SK-N-SH (cell line): ENCODE measurements around the gene TMCC3. TPM values are rescaled to one million over a fixed set of nuclear protein-coding genes. Genes with fewer than 3 reads are reported as not detected.
A peak's percentile ranks its signal among the peaks of the same experiment; 100 is the strongest.
"Not testable (repeated sequence)": the region's sequence is repeated elsewhere in the genome, so short reads cannot be mapped to it uniquely, and the experiment has no call there.

Source experiments
- CTCF ChIA-PET: fragments of 300-600, 350-600 bp; formaldehyde crosslinking; extraction: SDS; loops from one replicate; lab custom pipeline; 2021; lab: Yijun Ruan, JAX
- POLR2A ChIA-PET: fragments of 350-600 bp; sonication (Branson Sonifier 250); formaldehyde crosslinking; extraction: SDS; loops from one replicate; lab custom pipeline; 2020; ENCODE audit warnings: antibody characterized with exemption, inconsistent platforms; lab: Yijun Ruan, JAX
- DNase-seq: peaks from one replicate; pipeline ENCODE4 v3.0.0; 2012
- H2AFZ ChIP-seq: fragments of 200-600 bp; sonication (generic); 2 replicates; pipeline ENCODE4 v1.8.1; 2016; ENCODE audit warnings: antibody characterized with exemption, mild to moderate bottlenecking, low read depth
- H3F3A ChIP-seq: fragments of 200-600 bp; sonication (generic); replicated peaks from 2 replicates; pipeline ENCODE3; 2016; ENCODE audit warnings: antibody characterized with exemption, mild to moderate bottlenecking; ENCODE audit not compliant: insufficient read depth
- H3K27ac ChIP-seq, 2 experiments: fragments of 200-500 bp in 1 of 2; fragments of 200-600 bp in 1 of 2; sonication (Bioruptor generic) in 1 of 2; sonication (generic), shearing (Covaris generic) in 1 of 2; 2 replicates each; pipeline versions ENCODE4 v1.5.1 to v1.6.1; 2014 to 2016; ENCODE audit warnings: low read depth in 2 of 2, inconsistent platforms in 1 of 2, low read length in 1 of 2, mild to moderate bottlenecking in 1 of 2, mixed read lengths in 1 of 2
- H3K27me3 ChIP-seq: fragments of 200-600 bp; sonication (generic), shearing (Covaris generic); 2 replicates; pipeline ENCODE4 v1.6.1; 2016; ENCODE audit warnings: mixed run types; ENCODE audit not compliant: insufficient read depth
- H3K36me3 ChIP-seq, 2 experiments: fragments of 200-500 bp in 1 of 2; fragments of 200-600 bp in 1 of 2; sonication (Bioruptor generic) in 1 of 2; sonication (generic) in 1 of 2; replicated peaks in 1 of 2; 2 replicates each; pipeline versions ENCODE3 to v1.5.1; 2014 to 2016; ENCODE audit warnings: low read length in 1 of 2, mild to moderate bottlenecking in 1 of 2; ENCODE audit not compliant: insufficient read depth in 2 of 2, control insufficient read depth in 1 of 2
- H3K4me1 ChIP-seq, 2 experiments: fragments of 200-500 bp in 1 of 2; fragments of 200-600 bp in 1 of 2; sonication (Bioruptor generic) in 1 of 2; sonication (generic), shearing (Covaris generic) in 1 of 2; 2 replicates each; pipeline versions ENCODE4 v1.5.1 to v1.6.1; 2014 to 2016; ENCODE audit warnings: low read depth in 1 of 2, low read length in 1 of 2, mixed run types in 1 of 2; ENCODE audit not compliant: insufficient read depth in 2 of 2, control insufficient read depth in 1 of 2
- H3K4me2 ChIP-seq: fragments of 200-600 bp; sonication (generic), shearing (Covaris generic); 2 replicates; pipeline ENCODE4 v1.6.1; 2017; ENCODE audit warnings: mixed run types
- H3K4me3 ChIP-seq, 2 experiments: fragments of 200-500 bp in 1 of 2; fragments of 200-600 bp in 1 of 2; sonication (Bioruptor generic) in 1 of 2; sonication (generic), shearing (Covaris generic) in 1 of 2; 2 replicates each; pipeline versions ENCODE4 v1.5.1 to v1.8.1; 2014 to 2016; ENCODE audit warnings: low read depth in 2 of 2, inconsistent platforms in 1 of 2, low read length in 1 of 2, mild to moderate bottlenecking in 1 of 2, mixed read lengths in 1 of 2, moderate library complexity in 1 of 2
- H3K79me2 ChIP-seq: fragments of 200-600 bp; sonication (generic); 2 replicates; pipeline ENCODE4 v1.8.1; 2017; ENCODE audit warnings: mild to moderate bottlenecking; ENCODE audit not compliant: insufficient read depth
- H3K9ac ChIP-seq: fragments of 200-600 bp; sonication (generic); 2 replicates; pipeline ENCODE4 v1.6.1; 2017; ENCODE audit warnings: mixed run types
- H3K9me2 ChIP-seq: fragments of 200-600 bp; sonication (generic); 2 replicates; pipeline ENCODE4 v1.6.1; 2017; ENCODE audit warnings: mixed run types
- H3K9me3 ChIP-seq: fragments of 200-600 bp; sonication (generic); 2 replicates; pipeline ENCODE4 v1.6.1; 2017; ENCODE audit warnings: mixed run types, mild to moderate bottlenecking, moderate library complexity
- H4K20me1 ChIP-seq: fragments of 200-600 bp; sonication (generic); 2 replicates; pipeline ENCODE4 v1.6.1; 2017; ENCODE audit warnings: mild to moderate bottlenecking, mixed run types; ENCODE audit not compliant: insufficient read depth
- CTCF ChIP-seq: fragments of 200-600 bp; sonication (generic); IDR thresholded peaks from 2 replicates; pipeline ENCODE4 v1.6.1; 2017; ENCODE audit warnings: antibody characterized with exemption, mild to moderate bottlenecking, moderate library complexity
- ELF1 ChIP-seq: IDR thresholded peaks from 2 replicates; pipeline ENCODE4 v1.4.0; 2012
- FOXJ3 ChIP-seq: sonication (generic); formaldehyde crosslinking; IDR thresholded peaks from 2 replicates; pipeline ENCODE4 v1.5.1; 2020; ENCODE audit warnings: mild to moderate bottlenecking, missing genetic modification reagents
- IRF3 ChIP-seq: fragments of 150-350 bp; IDR thresholded peaks from 2 replicates; pipeline ENCODE4 v1.6.1; 2016; ENCODE audit warnings: mild to moderate bottlenecking, low read depth, low read length
- MEF2A ChIP-seq: IDR thresholded peaks from 2 replicates; pipeline ENCODE4 v1.4.0; 2012; ENCODE audit warnings: low read depth, borderline replicate concordance
- MXI1 ChIP-seq: IDR thresholded peaks from 2 replicates; pipeline ENCODE4 v1.6.1; 2012; ENCODE audit warnings: mild to moderate bottlenecking, low read depth, low read length, improper control_type of control experiment
- NFIC ChIP-seq: IDR thresholded peaks from 2 replicates; pipeline ENCODE4 v1.4.0; 2012; ENCODE audit warnings: borderline replicate concordance
- POLR2AphosphoS5 ChIP-seq: IDR thresholded peaks from 2 replicates; pipeline ENCODE4 v1.6.1; 2012; ENCODE audit warnings: low read depth, low read length
- RAD21 ChIP-seq: IDR thresholded peaks from 2 replicates; pipeline ENCODE4 v1.6.1; 2012; ENCODE audit warnings: mild to moderate bottlenecking, low read length
- SMC3 ChIP-seq: IDR thresholded peaks from 2 replicates; pipeline ENCODE4 v1.6.1; 2012; ENCODE audit warnings: low read depth, low read length, improper control_type of control experiment
- TAF1 ChIP-seq: IDR thresholded peaks from 2 replicates; pipeline ENCODE4 v1.6.1; 2012; ENCODE audit warnings: low read depth, mild to moderate bottlenecking, low read length, moderate library complexity, borderline replicate concordance
- TEAD4 ChIP-seq: IDR thresholded peaks from 2 replicates; pipeline ENCODE4 v1.4.0; 2012; ENCODE audit warnings: mild to moderate bottlenecking, borderline replicate concordance; ENCODE audit not compliant: insufficient read depth
- WGBS: methylation state at CpG from one replicate; pipeline ENCODE4 v1.1.6; 2017; ENCODE audit warnings: low lambda C conversion rate; 5-methylcytosine and 5-hydroxymethylcytosine counted together
- polyA plus RNA-seq, 3 experiments: library from polyadenylated mRNA; depleted of rRNA; stranded (reverse); fragments of >200 nt; gene quantifications; 2 replicates each; pipeline ENCODE4 v1.2.3, GENCODE V29; 2012

The TMCC3 gene
- polyA plus RNA-seq, 1 of the 3 experiments (the other 2 are of a cell fraction), result 0.53 TPM

GRCh38 chr12:94603434-94604365, 46.7 kb downstream of the TMCC3 start:
- 54% methylated on average over 7 of the region's 7 CpGs for WGBS
- H3K27ac ChIP-seq, result no peak overlapping the region
- no peak overlapping the region for H3K4me3 ChIP-seq
- no peaks in the 10 kb centered on the region for H3K27me3 ChIP-seq
- ChIA-PET POLR2A (no interaction called here), CTCF (interaction anchor here (1.0 to 1.5 kb wide), 3 partner anchors 11 to 160 kb away, joined by 3 to 4 read pairs (median 3); no protein-coding TSS in a partner anchor)
- no peak overlapping the region for H3K4me2 ChIP-seq
- H3F3A ChIP-seq, result no peaks in the 10 kb centered on the region
- H3K79me2 ChIP-seq, result no peaks in the 10 kb centered on the region
- no peak for DNase-seq
- H3K36me3 ChIP-seq, result no peaks in the 10 kb centered on the region
- H3K9ac ChIP-seq, result no peak overlapping the region
- H2AFZ ChIP-seq, result no peak overlapping the region
- H4K20me1 ChIP-seq, result no peaks in the 10 kb centered on the region
- no peaks in the 10 kb centered on the region for H3K4me1 ChIP-seq
- peak; percentile 35 for TF ChIP-seq RAD21
- TF ChIP-seq MXI1, result no peak
- peak; percentile 33 for TF ChIP-seq SMC3
- TF ChIP-seq CTCF, result peak; percentile 59
- no peak for TF ChIP-seq MEF2A
- no peaks in the 10 kb centered on the region for H3K9me2 ChIP-seq
- no peaks in the 10 kb centered on the region for H3K9me3 ChIP-seq

GRCh38 chr12:94602024-94602423, 48.3 kb downstream of the TMCC3 start:
- no peak overlapping the region for H3K4me3 ChIP-seq
- TF ChIP-seq TAF1, result no peak
- no peak for TF ChIP-seq TEAD4
- TF ChIP-seq FOXJ3 (CRISPR knock-in tag), result no peak
- no peak for TF ChIP-seq ELF1
- TF ChIP-seq POLR2AphosphoS5, result no peak
- no peak for TF ChIP-seq NFIC
- no peak for TF ChIP-seq IRF3
- H3K4me1 ChIP-seq, result no peaks in the 10 kb centered on the region
- 67% methylated on average over 4 of the region's 4 CpGs for WGBS
- H3K27me3 ChIP-seq, result no peaks in the 10 kb centered on the region
- no peaks in the 10 kb centered on the region for H3K9me2 ChIP-seq
- H3K36me3 ChIP-seq, result no peaks in the 10 kb centered on the region
- ChIA-PET CTCF (no interaction called here), POLR2A (no interaction called here)
- no peak overlapping the region for H3K4me2 ChIP-seq
- no peak for DNase-seq
- H2AFZ ChIP-seq, result no peak overlapping the region
- no peak overlapping the region for H3K27ac ChIP-seq
- no peaks in the 10 kb centered on the region for H3F3A ChIP-seq
- no peaks in the 10 kb centered on the region for H4K20me1 ChIP-seq
- no peaks in the 10 kb centered on the region for H3K9me3 ChIP-seq
- H3K79me2 ChIP-seq, result no peaks in the 10 kb centered on the region
- no peak overlapping the region for H3K9ac ChIP-seq

- H3K4me3 ChIP-seq, H3K27me3 ChIP-seq, H3K27ac ChIP-seq, H4K20me1 ChIP-seq, H3K36me3 ChIP-seq, DNase-seq, H3F3A ChIP-seq, H3K9ac ChIP-seq, H3K79me2 ChIP-seq, H2AFZ ChIP-seq, H3K9me3 ChIP-seq, H3K4me2 ChIP-seq, H3K9me2 ChIP-seq, POLR2A ChIA-PET, H3K4me1 ChIP-seq: not testable (repeated sequence)
- WGBS, result 70% methylated on average over 5 of the region's 5 CpGs
- CTCF ChIA-PET, result interaction anchor here (0.6 kb wide), 1 partner anchor 37 kb away, joined by 4 read pairs; no protein-coding TSS in a partner anchor
These were observed 49.0 kb downstream of the TMCC3 start for GRCh38 chr12:94601307-94601706.
